Stomach (tissue), 4 donors: ENCODE measurements around the gene ANKRD12.

Source experiments
- POLR2A ChIP-seq, 4 donors: fragments of 450-650 bp; IDR thresholded peaks; one replicate each; pipeline ENCODE4 v1.6.1; 2016; ENCODE audit warnings: antibody characterized with exemption in 4 of 4, control low read depth in 2 of 4, mild to moderate bottlenecking in 1 of 4, moderate library complexity in 1 of 4
- TF ChIP-seq, protein P1 (sequence below), 7 experiments: fragments of 450-650 bp in 4 of 7; fragments of 200-600 bp in 3 of 7; sonication (generic) in 3 of 7; IDR thresholded peaks; one replicate each; pipeline ENCODE4 v1.5.1; 2016 to 2019; ENCODE audit warnings: antibody characterized with exemption in 7 of 7, control low read depth in 2 of 7, mild to moderate bottlenecking in 1 of 7

GRCh38 chr18:9108911-9109310 lies 27.7 kb upstream of the ANKRD12 start:
- TF ChIP-seq, protein P1, sequence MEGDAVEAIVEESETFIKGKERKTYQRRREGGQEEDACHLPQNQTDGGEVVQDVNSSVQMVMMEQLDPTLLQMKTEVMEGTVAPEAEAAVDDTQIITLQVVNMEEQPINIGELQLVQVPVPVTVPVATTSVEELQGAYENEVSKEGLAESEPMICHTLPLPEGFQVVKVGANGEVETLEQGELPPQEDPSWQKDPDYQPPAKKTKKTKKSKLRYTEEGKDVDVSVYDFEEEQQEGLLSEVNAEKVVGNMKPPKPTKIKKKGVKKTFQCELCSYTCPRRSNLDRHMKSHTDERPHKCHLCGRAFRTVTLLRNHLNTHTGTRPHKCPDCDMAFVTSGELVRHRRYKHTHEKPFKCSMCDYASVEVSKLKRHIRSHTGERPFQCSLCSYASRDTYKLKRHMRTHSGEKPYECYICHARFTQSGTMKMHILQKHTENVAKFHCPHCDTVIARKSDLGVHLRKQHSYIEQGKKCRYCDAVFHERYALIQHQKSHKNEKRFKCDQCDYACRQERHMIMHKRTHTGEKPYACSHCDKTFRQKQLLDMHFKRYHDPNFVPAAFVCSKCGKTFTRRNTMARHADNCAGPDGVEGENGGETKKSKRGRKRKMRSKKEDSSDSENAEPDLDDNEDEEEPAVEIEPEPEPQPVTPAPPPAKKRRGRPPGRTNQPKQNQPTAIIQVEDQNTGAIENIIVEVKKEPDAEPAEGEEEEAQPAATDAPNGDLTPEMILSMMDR (IDR thresholded peaks at IDR 0.05): no peak
- no peak for TF ChIP-seq POLR2A (IDR thresholded peaks at IDR 0.05)
